HG03025 (cell line): ENCODE data around the gene NRG3.

Source experiments
- ATAC-seq: cut with Tn5 transposase; IDR thresholded peaks from one replicate; pipeline ENCODE4 v1.9.1; 2021; ENCODE audit warnings: mild to moderate bottlenecking, moderate library complexity; ENCODE audit not compliant: unreplicated experiment, low FRiP score

The NRG3 gene

GRCh38 chr10:83017076-83017867, 1142.3 kb downstream of the NRG3 start:
- no peak for ATAC-seq

GRCh38 chr10:83023662-83024061, 1148.7 kb downstream of the NRG3 start:
- no peak for ATAC-seq
